Smooth muscle cell of the brain vasculature (primary cell): ENCODE measurements around the gene IL18BP.

Source experiments
- DNase-seq: peaks from one replicate; pipeline ENCODE4 v3.0.0-alpha.2; 2012; ENCODE audit warnings: low read depth, low spot score

IL18BP gene

DNA sequence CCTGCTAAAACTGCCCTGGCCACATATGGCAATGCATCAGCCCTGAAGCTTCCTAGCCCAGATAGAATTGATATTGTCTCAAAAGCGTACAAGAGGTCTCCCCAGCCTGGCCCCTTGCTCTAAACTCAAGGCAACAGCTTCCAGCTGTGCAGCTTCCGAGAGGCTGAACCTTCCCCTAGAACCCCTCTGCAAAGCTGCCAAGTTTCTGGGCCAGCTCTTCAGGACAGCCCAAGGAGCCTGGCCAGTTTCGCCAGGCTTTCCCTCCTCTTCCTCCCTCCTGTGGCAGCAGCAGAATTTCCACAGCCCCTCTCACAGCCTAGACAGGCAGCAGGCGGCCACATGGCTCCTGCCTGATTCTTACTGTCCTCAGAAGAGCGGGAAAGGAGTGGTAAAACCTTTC, 47.1 kb downstream of the IL18BP start:
- peak; percentile 24 for DNase-seq

DNA sequence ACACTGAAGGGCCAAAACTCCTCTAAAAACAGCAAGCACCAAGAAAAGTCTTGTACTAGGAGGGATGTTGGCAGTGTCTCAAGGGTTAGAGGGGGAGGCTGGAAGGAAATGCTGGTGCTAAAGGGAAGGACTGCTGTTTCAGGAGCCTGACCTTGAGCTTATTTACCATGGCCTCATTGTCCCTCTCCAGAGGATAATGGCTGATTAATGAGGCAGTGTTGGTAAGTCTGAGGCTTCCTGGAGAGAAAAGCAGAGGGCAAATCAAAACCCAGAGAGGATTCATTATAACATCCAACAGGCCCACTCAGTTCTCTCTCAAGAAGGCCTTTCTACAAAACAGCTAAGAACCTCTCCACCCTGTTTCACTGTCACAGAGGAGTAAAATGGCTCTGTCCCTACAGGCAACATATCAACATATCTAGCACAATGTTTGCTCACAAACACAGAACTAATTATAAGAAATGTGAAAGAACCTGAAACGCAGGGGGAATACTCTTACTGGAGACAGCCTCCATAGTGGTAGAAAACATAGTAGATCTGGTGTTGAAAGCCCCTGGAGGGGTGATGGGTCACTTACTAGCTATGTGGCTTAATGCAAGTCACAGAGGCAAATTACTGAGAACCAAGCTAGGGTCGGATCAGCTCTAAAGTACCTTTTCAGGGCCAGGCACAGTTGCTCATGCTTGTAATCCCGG, 50.2 kb downstream of the IL18BP start:
- no peak for DNase-seq
